ENCODE data around the gene RNU4-1.
"Not testable (repeated sequence)": the region's sequence is repeated elsewhere in the genome, so short reads cannot be mapped to it uniquely, and the experiment has no call there.

Gene RNU4-1

DNA sequence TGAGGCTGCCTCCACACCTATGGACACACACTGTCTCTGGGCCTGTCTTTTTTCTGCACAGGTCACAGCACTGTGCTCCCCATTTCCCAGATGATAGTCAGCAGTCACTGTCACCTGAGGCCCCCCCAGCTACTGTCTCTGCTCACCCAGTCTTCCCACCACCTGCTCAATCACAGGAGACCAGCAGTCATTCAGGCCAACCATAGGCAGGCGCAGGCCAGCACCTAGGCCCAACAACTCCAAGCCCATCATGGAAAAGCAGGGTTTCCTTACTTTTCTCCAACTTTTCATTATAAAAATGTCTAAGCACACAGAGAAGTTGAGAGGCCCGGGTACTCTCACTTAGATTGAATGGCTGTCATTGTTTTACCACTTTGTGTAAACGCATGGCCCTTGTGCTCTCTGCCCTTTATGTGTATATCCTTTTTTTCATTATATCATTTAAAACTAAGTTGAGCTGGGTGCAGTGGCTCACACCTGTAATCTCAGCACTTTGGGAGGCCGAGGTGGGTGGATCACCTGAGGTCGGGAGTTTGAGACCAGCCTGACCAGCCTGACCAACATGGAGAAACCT, 34.6 kb downstream of the RNU4-1 start:
- DNase-seq (ENCODE audit: low spot score) = no peak

DNA sequence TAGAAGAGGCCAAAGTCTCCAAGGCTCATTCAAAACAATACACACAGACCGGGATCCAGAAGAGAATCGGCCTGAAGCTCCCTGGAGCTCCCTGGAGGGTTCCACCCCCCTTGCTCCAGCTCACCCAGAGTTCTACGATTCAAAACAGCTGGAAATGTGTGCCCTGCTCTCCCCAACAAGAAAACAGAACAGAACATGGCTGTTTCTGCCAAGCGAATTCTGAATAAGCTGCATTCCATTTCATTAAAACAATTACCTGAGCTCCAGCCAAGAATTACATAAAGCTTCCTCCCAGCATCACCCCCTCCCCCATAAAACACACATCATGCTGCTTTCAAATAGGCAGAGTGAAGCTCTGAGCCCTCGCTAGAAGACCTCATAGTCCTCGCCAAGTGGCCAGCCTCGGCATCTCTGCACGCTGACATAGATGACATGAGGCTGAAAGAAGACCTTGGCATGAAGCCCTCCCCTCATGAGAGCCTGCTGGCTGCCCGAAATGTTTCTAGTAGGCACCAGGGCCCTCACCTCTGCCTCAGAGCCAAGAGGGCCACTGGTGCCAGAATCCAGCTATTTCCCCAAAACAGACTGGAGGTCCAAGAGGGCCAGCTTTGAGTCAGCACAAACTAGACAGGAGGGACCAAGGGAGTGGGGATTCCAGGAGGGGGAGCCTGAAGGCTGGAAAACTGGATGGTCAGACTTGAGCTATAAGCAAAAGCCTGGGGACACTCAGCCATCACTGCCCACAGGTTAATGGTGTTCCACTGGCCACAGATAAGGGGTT, 35.8 kb downstream of the RNU4-1 start:
- DNase-seq (ENCODE audit: low spot score) = no peak

DNA sequence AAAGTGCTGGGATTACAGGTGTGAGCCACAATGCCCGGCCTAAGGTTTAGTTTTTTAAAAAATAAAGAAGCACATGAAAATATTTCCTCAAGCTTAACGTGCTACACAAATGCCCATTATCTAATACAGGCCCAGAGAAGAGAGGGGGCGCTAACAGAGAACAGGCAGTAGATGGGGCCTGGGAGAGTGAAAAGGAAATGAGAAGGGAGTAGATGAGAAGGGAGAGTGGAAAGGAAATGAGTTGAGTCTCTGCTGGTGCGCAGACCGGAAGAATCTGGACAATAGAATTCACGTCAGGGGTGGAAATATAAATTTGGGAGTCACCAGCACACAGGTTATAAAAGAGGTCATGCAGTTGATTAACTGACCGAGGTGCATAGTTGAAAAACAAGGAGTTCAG, 38.2 kb downstream of the RNU4-1 start:
- DNase-seq (ENCODE audit: low spot score) = no peak

DNA sequence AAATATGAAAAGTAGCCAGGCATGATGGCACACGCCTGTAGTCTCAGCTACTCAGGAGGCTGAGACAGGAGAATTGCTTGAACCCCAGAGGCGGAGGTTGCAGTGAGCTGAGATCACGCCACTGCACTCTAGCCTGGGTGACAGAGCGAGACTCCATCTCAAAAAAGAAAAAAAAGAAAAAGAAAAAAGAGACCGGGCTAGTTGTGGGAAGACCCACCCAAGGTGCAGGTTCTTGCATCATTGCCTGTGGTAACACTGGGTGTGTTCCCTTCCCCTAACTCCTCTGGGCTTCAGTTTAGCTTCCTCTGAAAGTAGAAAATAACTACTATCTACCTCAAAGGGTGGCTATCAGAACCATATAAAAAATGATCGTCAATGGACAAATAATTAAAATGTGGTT, 39.7 kb downstream of the RNU4-1 start:
- DNase-seq (ENCODE audit: low spot score) = not testable (repeated sequence)

DNA sequence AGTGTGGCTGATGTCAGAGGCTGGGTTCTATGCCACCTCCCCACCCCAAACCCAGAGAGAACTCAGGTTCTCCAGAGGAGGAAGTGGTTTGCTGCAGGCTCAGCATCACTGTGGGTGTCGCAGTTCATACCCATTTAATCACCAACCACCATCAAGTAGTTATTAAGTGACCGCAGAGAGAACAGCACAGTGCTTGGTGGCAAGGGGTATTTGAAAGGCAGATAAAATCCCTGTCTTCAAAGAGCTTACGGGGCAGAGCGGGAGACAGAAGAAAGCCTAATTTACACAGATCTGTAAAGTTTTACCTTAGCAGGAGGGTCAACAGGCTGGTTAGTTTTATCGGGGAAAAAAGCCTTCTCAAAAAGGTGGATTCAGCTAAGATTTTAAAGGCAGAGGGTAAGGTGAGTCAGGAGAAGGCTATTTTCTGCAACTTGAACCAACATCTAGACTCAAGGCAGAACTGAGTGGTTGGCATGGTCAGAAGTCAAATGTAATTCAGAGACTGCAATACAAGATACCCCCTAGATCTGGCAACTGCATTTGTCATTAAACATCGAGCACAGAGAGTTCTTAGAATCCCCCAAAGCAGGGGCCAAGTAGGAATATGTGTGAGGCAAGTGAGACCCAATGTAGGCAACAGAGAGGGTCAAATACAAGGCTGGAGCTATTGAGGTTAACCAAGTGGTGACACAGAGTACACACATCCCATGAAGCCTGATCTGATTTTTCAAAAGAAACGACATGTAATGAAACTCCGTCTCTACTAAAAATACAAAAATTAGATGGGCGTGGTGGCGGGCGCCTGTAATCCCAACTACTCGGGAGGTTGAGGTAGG, 40.7 kb downstream of the RNU4-1 start:
- no peak for DNase-seq (ENCODE audit: low spot score)

DNA sequence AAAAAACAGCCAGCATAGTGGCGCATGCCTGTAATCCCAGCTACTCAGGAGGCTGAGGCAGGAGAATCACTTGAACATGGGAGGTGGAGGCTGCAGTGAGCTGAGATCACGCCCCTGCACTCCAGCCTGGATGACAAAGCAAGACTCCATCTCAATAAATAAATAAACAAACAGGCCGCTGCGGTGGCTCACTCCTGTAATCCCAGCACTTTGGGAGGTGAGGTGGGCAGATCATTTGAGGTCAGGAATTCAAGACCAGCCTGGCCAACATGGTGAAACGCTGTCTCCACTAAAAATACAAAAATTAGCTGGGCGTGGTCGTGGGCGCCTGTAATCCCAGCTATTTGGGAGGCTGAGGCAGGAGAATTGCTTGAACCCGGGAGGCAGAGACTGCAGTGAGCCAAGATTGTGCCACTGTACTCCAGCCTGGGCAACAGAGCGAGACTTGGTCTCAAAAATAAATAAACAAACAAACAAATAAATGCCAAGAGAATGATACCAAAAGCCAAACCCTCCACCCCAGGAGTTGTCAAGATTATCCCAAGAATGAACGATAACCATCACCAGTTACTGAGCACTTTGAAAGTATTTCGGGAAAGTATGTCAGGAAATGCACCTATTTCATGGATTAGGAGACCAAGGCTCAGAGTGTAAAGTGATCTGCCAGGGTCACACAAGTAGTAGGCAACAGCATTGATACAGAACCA, 41.5 kb downstream of the RNU4-1 start:
- DNase-seq (ENCODE audit: low spot score) = not testable (repeated sequence)

DNA sequence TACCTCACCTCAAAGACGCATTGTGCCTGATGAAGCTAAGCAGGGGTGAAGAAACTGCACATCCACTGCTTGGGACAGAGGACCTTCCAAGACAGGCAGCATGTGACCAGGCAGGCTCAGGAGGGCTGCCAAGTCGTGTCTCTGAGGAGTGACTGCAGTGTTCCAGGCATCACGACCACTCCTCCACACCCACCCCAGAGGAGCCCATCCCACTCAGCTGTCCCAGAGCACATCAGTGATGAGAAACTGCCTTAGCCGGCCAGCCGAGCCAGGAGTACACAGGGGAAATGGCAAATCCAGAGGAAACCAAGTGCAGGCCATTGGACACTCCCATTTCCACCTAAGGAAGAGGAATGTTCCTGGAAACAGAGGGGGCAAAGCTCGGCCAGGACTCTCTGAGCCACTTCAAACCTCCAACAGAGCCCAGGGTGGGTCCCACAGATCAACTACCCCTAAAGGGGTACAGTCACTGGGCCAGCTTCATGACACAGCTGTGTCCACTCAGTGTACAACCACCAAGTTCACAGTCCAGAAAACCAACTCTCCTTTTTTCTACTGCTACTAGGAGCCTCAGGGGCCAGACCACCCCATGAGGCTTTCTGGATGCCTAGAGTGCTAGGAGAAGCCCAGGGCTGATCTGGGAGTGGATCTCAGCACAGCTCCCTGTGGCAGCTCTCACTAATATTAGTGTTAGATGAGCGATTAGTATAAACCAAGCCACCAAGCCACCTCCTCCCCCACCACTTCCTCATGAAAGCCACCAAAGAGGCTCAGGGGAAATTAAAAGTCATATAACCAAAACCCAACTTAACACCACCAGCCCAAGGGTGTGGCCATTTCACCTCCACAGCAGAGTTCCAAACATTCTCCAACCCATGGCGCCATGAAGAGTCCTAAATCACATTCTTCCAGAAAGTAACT, 42.9 kb downstream of the RNU4-1 start:
- no peak for DNase-seq (ENCODE audit: low spot score)

DNA sequence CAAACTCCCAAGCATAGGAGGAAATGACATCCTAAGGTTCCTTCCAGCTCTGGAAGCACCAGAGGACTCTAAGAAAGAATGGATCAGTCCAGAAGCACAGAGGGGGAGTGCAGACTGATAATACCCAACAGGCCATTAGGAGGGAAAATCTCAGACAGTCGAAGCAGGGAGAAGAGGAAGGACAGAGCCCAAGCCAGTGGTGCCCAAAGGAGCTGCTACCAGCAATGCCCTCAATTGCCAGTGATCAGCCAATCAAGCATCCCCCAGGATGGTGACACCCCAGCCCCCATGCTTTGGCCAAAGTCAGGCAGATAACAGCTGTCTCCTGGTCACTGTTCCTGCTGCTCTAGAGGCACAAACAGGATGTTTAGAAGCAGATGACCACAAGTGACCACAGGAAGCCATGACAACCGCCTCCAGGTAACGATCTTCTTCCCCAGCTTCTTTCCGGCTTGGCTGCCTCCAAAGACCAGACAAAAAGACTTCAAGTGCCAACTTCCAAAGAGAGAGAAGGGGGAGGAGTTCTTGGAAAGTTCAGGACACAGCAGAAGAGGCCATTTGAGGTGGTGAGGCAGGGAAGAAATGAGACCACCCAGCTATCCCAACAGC, 43.7 kb downstream of the RNU4-1 start:
- peak; percentile 0 for DNase-seq (ENCODE audit: low spot score)

DNA sequence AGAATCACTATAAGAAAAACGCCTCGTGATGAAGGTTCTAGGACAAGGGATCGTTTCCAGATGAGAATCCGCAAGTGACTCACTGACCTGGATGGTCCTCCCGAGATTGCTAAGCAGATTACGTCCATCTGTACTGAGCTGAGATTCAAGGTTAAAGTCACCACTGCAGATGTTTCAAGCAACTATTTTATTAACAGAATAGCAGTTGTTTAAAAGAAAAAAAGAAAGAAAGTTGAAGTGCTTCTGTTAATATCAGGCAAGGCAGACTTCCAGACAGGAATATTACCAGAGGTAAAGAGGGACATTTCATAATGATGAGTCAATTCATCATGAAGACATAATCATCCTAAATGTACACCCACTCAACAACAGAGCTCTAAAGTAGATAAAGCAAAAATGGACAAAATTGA, 45.4 kb downstream of the RNU4-1 start:
- DNase-seq (ENCODE audit: low spot score) = no peak

DNA sequence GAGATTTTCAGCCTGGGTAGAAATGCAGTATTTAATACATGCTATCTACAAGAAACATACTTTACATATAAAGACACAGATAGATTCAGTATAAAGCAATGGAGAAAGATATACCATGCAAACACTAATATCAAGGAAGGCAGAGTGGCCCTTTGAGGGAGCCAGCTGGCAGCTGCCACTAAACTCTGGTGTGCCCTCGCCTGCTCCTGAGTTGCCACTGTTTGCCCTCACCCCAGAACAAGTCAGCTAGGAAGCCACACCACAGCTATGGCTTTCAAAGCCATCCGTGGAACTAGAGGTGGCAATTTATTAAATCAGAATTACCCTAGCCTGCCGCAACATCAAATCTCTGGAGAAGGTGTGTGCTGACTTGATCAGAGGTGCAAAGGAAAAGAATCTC, 45.9 kb downstream of the RNU4-1 start:
- DNase-seq (ENCODE audit: low spot score) = no peak

DNA sequence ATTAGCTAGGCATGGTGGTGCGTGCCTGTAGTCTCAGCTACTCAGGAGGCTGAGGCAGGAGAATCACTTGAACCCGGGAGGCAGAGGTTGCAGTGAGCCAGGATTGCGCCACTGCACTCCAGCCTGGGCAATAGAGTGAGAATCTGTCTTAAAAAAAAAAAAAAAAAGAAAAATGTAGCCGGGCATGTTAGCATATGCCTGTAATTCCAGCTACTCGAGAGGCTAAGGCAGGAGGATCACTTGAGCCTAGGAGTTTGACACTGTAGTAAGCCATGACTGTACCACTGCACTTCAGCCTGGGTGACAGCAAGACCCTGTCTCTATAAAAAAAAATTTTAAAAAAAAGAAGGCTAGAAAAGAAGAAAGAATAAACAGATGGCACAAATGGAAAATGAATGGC, 46.3 kb downstream of the RNU4-1 start:
- DNase-seq (ENCODE audit: low spot score) = not testable (repeated sequence)
